ENCODE results near the gene REV1.

GRCh38 chr2:99514357-99514756 is 24.5 kb upstream of the REV1 start:
- TF ChIP-seq CTCF (IDR thresholded peaks at IDR 0.05; ENCODE audit: low read depth, low read length) (no peak), EZH2phosphoT487 (IDR thresholded peaks at IDR 0.05; ENCODE audit: low read depth) (no peak)
